Measurements from ENCODE around the gene KIAA0232. TPM values are rescaled to one million over a fixed set of nuclear protein-coding genes. Genes with fewer than 3 reads are reported as not detected.

KIAA0232 gene, protein sequence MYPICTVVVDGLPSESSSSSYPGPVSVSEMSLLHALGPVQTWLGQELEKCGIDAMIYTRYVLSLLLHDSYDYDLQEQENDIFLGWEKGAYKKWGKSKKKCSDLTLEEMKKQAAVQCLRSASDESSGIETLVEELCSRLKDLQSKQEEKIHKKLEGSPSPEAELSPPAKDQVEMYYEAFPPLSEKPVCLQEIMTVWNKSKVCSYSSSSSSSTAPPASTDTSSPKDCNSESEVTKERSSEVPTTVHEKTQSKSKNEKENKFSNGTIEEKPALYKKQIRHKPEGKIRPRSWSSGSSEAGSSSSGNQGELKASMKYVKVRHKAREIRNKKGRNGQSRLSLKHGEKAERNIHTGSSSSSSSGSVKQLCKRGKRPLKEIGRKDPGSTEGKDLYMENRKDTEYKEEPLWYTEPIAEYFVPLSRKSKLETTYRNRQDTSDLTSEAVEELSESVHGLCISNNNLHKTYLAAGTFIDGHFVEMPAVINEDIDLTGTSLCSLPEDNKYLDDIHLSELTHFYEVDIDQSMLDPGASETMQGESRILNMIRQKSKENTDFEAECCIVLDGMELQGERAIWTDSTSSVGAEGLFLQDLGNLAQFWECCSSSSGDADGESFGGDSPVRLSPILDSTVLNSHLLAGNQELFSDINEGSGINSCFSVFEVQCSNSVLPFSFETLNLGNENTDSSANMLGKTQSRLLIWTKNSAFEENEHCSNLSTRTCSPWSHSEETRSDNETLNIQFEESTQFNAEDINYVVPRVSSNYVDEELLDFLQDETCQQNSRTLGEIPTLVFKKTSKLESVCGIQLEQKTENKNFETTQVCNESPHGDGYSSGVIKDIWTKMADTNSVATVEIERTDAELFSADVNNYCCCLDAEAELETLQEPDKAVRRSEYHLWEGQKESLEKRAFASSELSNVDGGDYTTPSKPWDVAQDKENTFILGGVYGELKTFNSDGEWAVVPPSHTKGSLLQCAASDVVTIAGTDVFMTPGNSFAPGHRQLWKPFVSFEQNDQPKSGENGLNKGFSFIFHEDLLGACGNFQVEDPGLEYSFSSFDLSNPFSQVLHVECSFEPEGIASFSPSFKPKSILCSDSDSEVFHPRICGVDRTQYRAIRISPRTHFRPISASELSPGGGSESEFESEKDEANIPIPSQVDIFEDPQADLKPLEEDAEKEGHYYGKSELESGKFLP (N-terminal part only)
- 10 to 100 TPM; 17.4 to 17.6 TPM for total RNA-seq

GRCh38 chr4:6782147-6782845 is at the start of gene KIAA0232:
Gene KIAA0232 (plus strand): TSS chr4:6782727. CDS start chr4:6824454, 41,727 bp downstream.

DNA sequence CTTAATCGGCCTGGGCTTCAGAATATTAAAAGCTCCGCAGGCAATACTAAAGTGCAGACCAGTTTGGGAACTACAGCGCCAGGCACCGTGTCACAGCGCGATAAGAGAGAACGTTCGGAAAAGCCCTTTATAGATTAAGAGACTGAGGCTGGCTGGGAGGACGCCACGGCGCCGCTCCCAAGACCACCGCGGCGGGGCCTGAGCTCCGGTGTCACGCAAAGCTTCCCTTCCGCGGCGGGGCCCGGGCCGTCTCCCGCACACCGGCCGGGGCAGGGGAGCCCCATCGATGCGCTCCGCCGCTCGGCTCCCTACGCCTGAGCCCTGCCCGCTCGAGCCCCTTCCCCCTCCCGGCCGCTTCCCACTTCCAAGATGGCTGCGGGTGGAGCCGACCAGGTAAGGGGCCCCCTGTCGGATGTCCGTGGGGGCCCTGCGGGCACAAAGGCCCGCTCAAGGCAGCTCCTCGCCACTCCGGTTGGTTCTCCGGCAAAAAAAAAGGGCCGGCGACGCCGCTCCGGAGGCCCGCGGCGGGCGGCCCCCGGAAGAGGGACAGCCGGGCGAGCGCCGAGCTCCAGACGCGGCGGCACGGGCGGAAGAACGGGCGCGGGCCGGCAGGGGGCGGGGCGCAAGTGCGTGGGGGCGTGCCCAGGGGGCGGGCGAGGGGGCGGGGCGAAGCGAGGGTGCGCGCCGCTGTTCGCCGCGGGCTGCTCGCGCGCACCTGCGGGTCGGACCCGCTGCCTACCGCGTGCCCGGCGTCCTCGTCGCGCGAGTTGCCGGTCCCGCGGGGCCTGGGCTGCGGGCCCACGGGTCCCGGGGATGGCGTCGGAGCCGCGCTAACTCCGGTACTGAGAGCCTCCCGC is 126.8 kb downstream of the KIAA0232 start, which contains the start of gene TBC1D14:
TSS of gene TBC1D14 (plus strand) at position 714 of the 857 bp plus-strand sequence. CDS start 13,564 bp downstream, outside the sequence.

Other genes starting within 250 kb of the KIAA0232 start
- gene MAN2B2, start 207.5 kb upstream of the KIAA0232 start, total RNA-seq = 10 to 100 TPM; 31.3 to 32.5 TPM
- gene MRFAP1, start 142.0 kb upstream of the KIAA0232 start, total RNA-seq = 100 to 1,000 TPM; 121 TPM
- 1 to 10 TPM; 8.9 to 9.9 TPM for gene S100P, start 88.8 kb upstream of the KIAA0232 start, total RNA-seq
- 10 to 100 TPM; 73.1 to 75.4 TPM for gene MRFAP1L1, start 72.9 kb upstream of the KIAA0232 start, total RNA-seq
- gene BLOC1S4, start 66.6 kb upstream of the KIAA0232 start, total RNA-seq = 10 to 100 TPM; 21.8 to 22.1 TPM
- 10 to 100 TPM; 53.1 to 53.5 TPM for gene TBC1D14, start 127.1 kb downstream of the KIAA0232 start, total RNA-seq